GM19463 (cell line): ENCODE data around the gene LPCAT2.

ENCODE experiments used
- ATAC-seq: cut with Tn5 transposase; IDR thresholded peaks from one replicate; pipeline ENCODE4 v1.9.1; 2021; ENCODE audit warnings: mild to moderate bottlenecking, moderate library complexity; ENCODE audit not compliant: unreplicated experiment

Gene LPCAT2

GRCh38 chr16:55540221-55540620 is 31.3 kb downstream of the LPCAT2 start:
- ATAC-seq = no peak

- no peak for ATAC-seq
These were observed 33.7 kb downstream of the LPCAT2 start for GRCh38 chr16:55542459-55543082.

- no peak for ATAC-seq
These were observed 34.6 kb downstream of the LPCAT2 start for GRCh38 chr16:55543472-55543871.

GRCh38 chr16:55552621-55553020 is 43.7 kb downstream of the LPCAT2 start:
- ATAC-seq = no peak

- ATAC-seq = no peak
These were observed 46.6 kb downstream of the LPCAT2 start for GRCh38 chr16:55555436-55555835.

- no peak for ATAC-seq
These were observed 48.3 kb downstream of the LPCAT2 start for GRCh38 chr16:55557186-55557585.

GRCh38 chr16:55559233-55559632 is 50.4 kb downstream of the LPCAT2 start:
- ATAC-seq = no peak

- ATAC-seq = no peak
These were observed 51.2 kb downstream of the LPCAT2 start for GRCh38 chr16:55559933-55560516.

- no peak for ATAC-seq
These were observed 52.5 kb downstream of the LPCAT2 start for GRCh38 chr16:55561319-55561848.

- ATAC-seq = no peak
These were observed 54.1 kb downstream of the LPCAT2 start for GRCh38 chr16:55562936-55563335.

GRCh38 chr16:55563797-55564196 is 54.9 kb downstream of the LPCAT2 start:
- no peak for ATAC-seq

GRCh38 chr16:55565086-55565485 is 56.2 kb downstream of the LPCAT2 start:
- ATAC-seq = no peak

GRCh38 chr16:55566432-55567175 is 57.7 kb downstream of the LPCAT2 start, which contains the start of gene CAPNS2:
Gene CAPNS2, plus strand, starts transcription at chr16:55566684. Its CDS starts 73 bp downstream, at chr16:55566757.
- ATAC-seq = no peak

GRCh38 chr16:55567382-55567781 is 58.5 kb downstream of the LPCAT2 start:
- ATAC-seq = no peak

- ATAC-seq = no peak
These were observed 59.3 kb downstream of the LPCAT2 start for GRCh38 chr16:55568207-55568606.

- no peak for ATAC-seq
These were observed 60.2 kb downstream of the LPCAT2 start for GRCh38 chr16:55569025-55569424.

GRCh38 chr16:55570159-55570558 is 61.3 kb downstream of the LPCAT2 start:
- no peak for ATAC-seq

GRCh38 chr16:55571191-55571897 is 62.5 kb downstream of the LPCAT2 start:
- no peak for ATAC-seq

- no peak for ATAC-seq
These were observed 63.6 kb downstream of the LPCAT2 start for GRCh38 chr16:55572439-55572838.

GRCh38 chr16:55574811-55575210 is 65.9 kb downstream of the LPCAT2 start:
- ATAC-seq = no peak

GRCh38 chr16:55575496-55575895 is 66.6 kb downstream of the LPCAT2 start:
- ATAC-seq = no peak
